Measurements from ENCODE around the gene IL26. TPM values are rescaled to one million over a fixed set of nuclear protein-coding genes. Genes with fewer than 3 reads are reported as not detected.

The IL26 gene
- total and polyA plus RNA-seq, 5 donors from 2014 or later, result 0.17 to 0.71 TPM; not detected in 3

GRCh38 chr12:68231691-68232090 is 6.1 kb upstream of the IL26 start:
- DNase-seq, result no peak
- no peak for ATAC-seq (ENCODE audit: low read depth in 2 of 2)
- H3K36me3 Mint-ChIP-seq, result no peaks in the 10 kb centered on the region
- H3K4me3 ChIP-seq (ENCODE audit: low read depth, low read length), result no peak overlapping the region
- peaks cover 10 to 24% (median 18%) of the 10 kb centered on the region in 4 donors for H3K4me1 Mint-ChIP-seq
- H3K27me3 ChIP-seq (ENCODE audit: control insufficient read depth, insufficient read depth, low read length), result no peaks in the 10 kb centered on the region
- H3K27ac ChIP-seq (ENCODE audit: insufficient read depth, low read length, poor library complexity, severe bottlenecking), result no peak overlapping the region
- H3K36me3 ChIP-seq (ENCODE audit: control insufficient read depth, insufficient read depth, low read length), result no peaks in the 10 kb centered on the region
- H3K4me1 ChIP-seq (ENCODE audit: control insufficient read depth, insufficient read depth, low read length, poor library complexity, severe bottlenecking), result peaks cover 17% of the 10 kb centered on the region
- no peaks in the 10 kb centered on the region for H3K27me3 Mint-ChIP-seq
- H3K9me3 ChIP-seq (ENCODE audit: control insufficient read depth in 2 of 2, low read length in 2 of 2), result no peaks in the 10 kb centered on the region
- H3K4me3 Mint-ChIP-seq, result no peak overlapping the region
- no peaks in the 10 kb centered on the region for H3K9me3 Mint-ChIP-seq
- no peak overlapping the region for H3K27ac Mint-ChIP-seq

- Mint-ChIP-seq H3K4me3 (no peak overlapping the region), H3K9me3 (no peaks in the 10 kb centered on the region), H3K27ac (no peak overlapping the region), H3K36me3 (no peaks in the 10 kb centered on the region), H3K27me3 (no peaks in the 10 kb centered on the region), H3K4me1 (peaks cover 7 to 20% (median 15%) of the 10 kb centered on the region in 4 donors)
- no peaks in the 10 kb centered on the region for H3K36me3 ChIP-seq (ENCODE audit: control insufficient read depth, insufficient read depth, low read length)
- ATAC-seq (ENCODE audit: low read depth in 2 of 2), result no peak
- H3K27ac ChIP-seq (ENCODE audit: insufficient read depth, low read length, poor library complexity, severe bottlenecking), result no peak overlapping the region
- no peaks in the 10 kb centered on the region for H3K9me3 ChIP-seq (ENCODE audit: control insufficient read depth in 2 of 2, low read length in 2 of 2)
- no peak for DNase-seq
- no peak overlapping the region for H3K4me3 ChIP-seq (ENCODE audit: low read depth, low read length)
- peaks cover 12% of the 10 kb centered on the region for H3K4me1 ChIP-seq (ENCODE audit: control insufficient read depth, insufficient read depth, low read length, poor library complexity, severe bottlenecking)
- H3K27me3 ChIP-seq (ENCODE audit: control insufficient read depth, insufficient read depth, low read length), result no peaks in the 10 kb centered on the region
These were observed 5.6 kb upstream of the IL26 start for GRCh38 chr12:68231229-68231628.

- Histone ChIP-seq H3K27ac (ENCODE audit: insufficient read depth, low read length, poor library complexity, severe bottlenecking) (no peak overlapping the region), H3K9me3 (ENCODE audit: control insufficient read depth in 2 of 2, low read length in 2 of 2) (no peaks in the 10 kb centered on the region), H3K4me1 (ENCODE audit: control insufficient read depth, insufficient read depth, low read length, poor library complexity, severe bottlenecking) (peaks cover 8% of the 10 kb centered on the region), H3K27me3 (ENCODE audit: control insufficient read depth, insufficient read depth, low read length) (no peaks in the 10 kb centered on the region), H3K36me3 (ENCODE audit: control insufficient read depth, insufficient read depth, low read length) (no peaks in the 10 kb centered on the region), H3K4me3 (ENCODE audit: low read depth, low read length) (no peak overlapping the region)
- H3K4me1 Mint-ChIP-seq, result peaks cover 8 to 12% (median 9%) of the 10 kb centered on the region in 4 donors
- H3K36me3 Mint-ChIP-seq, result no peaks in the 10 kb centered on the region
- ATAC-seq (ENCODE audit: low read depth in 2 of 2) (no peak), DNase-seq (no peak)
- H3K27me3 Mint-ChIP-seq, result no peaks in the 10 kb centered on the region
- H3K27ac Mint-ChIP-seq, result no peak overlapping the region
- no peak overlapping the region for H3K4me3 Mint-ChIP-seq
- H3K9me3 Mint-ChIP-seq, result no peaks in the 10 kb centered on the region
These were observed 4.3 kb upstream of the IL26 start for GRCh38 chr12:68229956-68230355.

GRCh38 chr12:68227356-68227755 is 1.7 kb upstream of the IL26 start:
- no peaks in the 10 kb centered on the region for H3K9me3 ChIP-seq (ENCODE audit: control insufficient read depth in 2 of 2, low read length in 2 of 2)
- H3K27me3 Mint-ChIP-seq, result peaks cover 9% of the 10 kb centered on the region
- DNase-seq (no peak), ATAC-seq (ENCODE audit: low read depth in 2 of 2) (no peak)
- no peak overlapping the region for H3K27ac ChIP-seq (ENCODE audit: insufficient read depth, low read length, poor library complexity, severe bottlenecking)
- H3K27me3 ChIP-seq (ENCODE audit: control insufficient read depth, insufficient read depth, low read length), result no peaks in the 10 kb centered on the region
- H3K27ac Mint-ChIP-seq, result no peak overlapping the region
- H3K36me3 ChIP-seq (ENCODE audit: control insufficient read depth, insufficient read depth, low read length), result no peaks in the 10 kb centered on the region
- H3K4me3 ChIP-seq (ENCODE audit: low read depth, low read length), result no peak overlapping the region
- peaks cover 6% of the 10 kb centered on the region for H3K4me1 ChIP-seq (ENCODE audit: control insufficient read depth, insufficient read depth, low read length, poor library complexity, severe bottlenecking)
- H3K4me1 Mint-ChIP-seq, result peaks cover 0 to 16% (median 8%) of the 10 kb centered on the region in 4 donors
- no peaks in the 10 kb centered on the region for H3K36me3 Mint-ChIP-seq
- no peak overlapping the region for H3K4me3 Mint-ChIP-seq
- H3K9me3 Mint-ChIP-seq, result no peaks in the 10 kb centered on the region

GRCh38 chr12:68224613-68225285 is 861 bp downstream of the IL26 start:
- Histone ChIP-seq H3K4me3 (ENCODE audit: low read depth, low read length) (no peak overlapping the region), H3K4me1 (ENCODE audit: control insufficient read depth, insufficient read depth, low read length, poor library complexity, severe bottlenecking) (peaks cover 6% of the 10 kb centered on the region), H3K36me3 (ENCODE audit: control insufficient read depth, insufficient read depth, low read length) (no peaks in the 10 kb centered on the region), H3K27me3 (ENCODE audit: control insufficient read depth, insufficient read depth, low read length) (no peaks in the 10 kb centered on the region), H3K27ac (ENCODE audit: insufficient read depth, low read length, poor library complexity, severe bottlenecking) (no peak overlapping the region), H3K9me3 (ENCODE audit: control insufficient read depth in 2 of 2, low read length in 2 of 2) (no peaks in the 10 kb centered on the region)
- Mint-ChIP-seq H3K9me3 (no peaks in the 10 kb centered on the region), H3K36me3 (no peaks in the 10 kb centered on the region), H3K4me3 (peak overlapping the region in 1 of 4 donors; percentile 84), H3K27me3 (peaks cover 15% of the 10 kb centered on the region), H3K4me1 (peaks cover 0 to 10% (median 7%) of the 10 kb centered on the region in 4 donors), H3K27ac (no peak overlapping the region)
- no peak for ATAC-seq (ENCODE audit: low read depth in 2 of 2)
- DNase-seq, result no peak

- Histone ChIP-seq H3K4me1 (ENCODE audit: control insufficient read depth, insufficient read depth, low read length, poor library complexity, severe bottlenecking) (peaks cover 6% of the 10 kb centered on the region), H3K27ac (ENCODE audit: insufficient read depth, low read length, poor library complexity, severe bottlenecking) (no peak overlapping the region), H3K4me3 (ENCODE audit: low read depth, low read length) (peak overlapping the region; percentile 56), H3K36me3 (ENCODE audit: control insufficient read depth, insufficient read depth, low read length) (no peaks in the 10 kb centered on the region), H3K27me3 (ENCODE audit: control insufficient read depth, insufficient read depth, low read length) (peaks cover 3% of the 10 kb centered on the region), H3K9me3 (ENCODE audit: control insufficient read depth in 2 of 2, low read length in 2 of 2) (no peaks in the 10 kb centered on the region)
- Mint-ChIP-seq H3K27ac (peak overlapping the region in 2 of 3 donors; percentile 24 to 86), H3K4me3 (peak overlapping the region in 3 of 4 donors; percentile 10 to 85 (median 70)), H3K4me1 (peaks cover 0 to 10% (median 7%) of the 10 kb centered on the region in 4 donors), H3K27me3 (peaks cover 16% of the 10 kb centered on the region), H3K36me3 (no peaks in the 10 kb centered on the region), H3K9me3 (no peaks in the 10 kb centered on the region)
- ATAC-seq (ENCODE audit: low read depth in 2 of 2), result peak; percentile 93 to 94
- DNase-seq, result peak; percentile 53 to 81 (median 69)
These were observed 2.4 kb downstream of the IL26 start for GRCh38 chr12:68223067-68223747.

- Mint-ChIP-seq H3K9me3 (no peaks in the 10 kb centered on the region), H3K4me1 (peaks cover 0 to 10% (median 7%) of the 10 kb centered on the region in 4 donors), H3K27me3 (peaks cover 24% of the 10 kb centered on the region), H3K36me3 (no peaks in the 10 kb centered on the region), H3K27ac (no peak overlapping the region), H3K4me3 (no peak overlapping the region)
- no peak for ATAC-seq (ENCODE audit: low read depth in 2 of 2)
- Histone ChIP-seq H3K27ac (ENCODE audit: insufficient read depth, low read length, poor library complexity, severe bottlenecking) (no peak overlapping the region), H3K9me3 (ENCODE audit: control insufficient read depth in 2 of 2, low read length in 2 of 2) (no peaks in the 10 kb centered on the region), H3K4me1 (ENCODE audit: control insufficient read depth, insufficient read depth, low read length, poor library complexity, severe bottlenecking) (peaks cover 6% of the 10 kb centered on the region), H3K4me3 (ENCODE audit: low read depth, low read length) (no peak overlapping the region), H3K36me3 (ENCODE audit: control insufficient read depth, insufficient read depth, low read length) (no peaks in the 10 kb centered on the region), H3K27me3 (ENCODE audit: control insufficient read depth, insufficient read depth, low read length) (peaks cover 7% of the 10 kb centered on the region)
- no peak for DNase-seq
These were observed 3.3 kb downstream of the IL26 start for GRCh38 chr12:68222326-68222725.

Data from CD4-positive, CD25-positive, alpha-beta regulatory T cell (primary cell).